ENCODE data around the gene OPTC.
A peak's percentile ranks its signal among the peaks of the same experiment; 100 is the strongest.
"Not testable (repeated sequence)": the region's sequence is repeated elsewhere in the genome, so short reads cannot be mapped to it uniquely, and the experiment has no call there.

OPTC gene

DNA sequence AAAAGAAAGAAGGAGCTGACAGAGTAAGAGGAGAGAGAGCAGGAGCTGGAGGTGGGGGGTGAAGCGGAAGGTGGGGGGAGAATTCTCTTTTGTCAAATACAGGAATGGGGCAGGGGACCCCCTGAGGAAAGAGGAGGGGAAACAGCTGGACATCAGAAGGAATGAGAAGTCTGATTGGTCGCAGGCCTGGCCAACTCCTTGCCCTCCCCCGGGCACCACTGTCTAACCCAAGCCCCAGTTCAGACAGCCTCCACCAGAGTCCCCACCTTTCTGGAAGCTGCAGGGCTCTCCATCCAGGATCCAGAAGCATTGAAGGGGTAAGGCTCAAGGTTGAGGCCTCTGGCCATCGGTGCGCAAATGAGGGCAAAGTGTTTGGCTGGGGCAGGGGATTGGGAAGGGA, at the start of gene OPTC:
Gene OPTC, plus strand, starts transcription at position 253 of the 400 bp plus-strand sequence. CDS start 1,853 bp downstream, outside the sequence.
- DNase-seq: no peak

DNA sequence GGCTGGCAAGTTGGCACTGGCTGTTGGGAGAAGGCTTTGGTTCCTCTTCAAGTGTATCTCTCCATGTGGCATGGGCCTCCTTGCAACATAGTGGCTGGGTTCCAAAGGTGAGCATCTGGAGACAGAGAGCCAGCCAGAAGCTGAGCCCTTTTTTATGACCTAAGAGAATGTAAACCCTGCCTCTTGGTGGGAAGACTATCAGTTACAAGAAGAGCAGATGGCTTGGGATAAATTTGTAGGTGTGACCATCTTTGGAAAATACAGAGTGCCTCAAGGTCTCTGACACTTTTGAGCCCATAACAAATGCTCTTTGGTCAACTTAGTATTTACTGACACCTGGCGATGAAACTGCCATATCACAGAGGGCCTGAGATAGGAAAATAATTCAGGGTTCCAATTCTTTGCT, 49.8 kb upstream of the OPTC start:
- no peak for DNase-seq

DNA sequence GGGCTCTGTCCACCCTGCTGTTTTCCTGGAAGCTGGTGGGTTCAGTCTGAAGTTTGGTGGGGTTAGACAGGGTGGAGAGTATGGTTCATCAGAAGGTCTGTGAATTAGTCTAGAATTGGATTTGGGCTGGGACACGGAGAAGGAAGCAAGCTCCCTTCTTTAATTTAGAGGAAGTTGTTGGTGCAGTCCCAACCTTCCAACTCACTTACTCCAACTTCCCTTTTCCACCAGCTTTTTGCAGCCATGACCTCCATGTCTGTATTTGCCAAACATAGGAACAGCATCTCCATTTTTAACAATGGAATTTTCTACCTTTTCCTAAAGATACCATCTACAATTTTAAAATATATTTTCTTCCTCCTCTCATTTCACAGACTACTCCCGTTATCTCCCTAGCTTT, 46.8 kb upstream of the OPTC start:
- no peak for DNase-seq

GRCh38 chr1:203447598-203447997, 46.4 kb upstream of the OPTC start:
- DNase-seq: not testable (repeated sequence)

- peak; percentile 92 for DNase-seq
These were observed 45.4 kb upstream of the OPTC start for GRCh38 chr1:203448521-203449061.

- DNase-seq: no peak
These were observed 44.0 kb upstream of the OPTC start for GRCh38 chr1:203450001-203450400.

DNA sequence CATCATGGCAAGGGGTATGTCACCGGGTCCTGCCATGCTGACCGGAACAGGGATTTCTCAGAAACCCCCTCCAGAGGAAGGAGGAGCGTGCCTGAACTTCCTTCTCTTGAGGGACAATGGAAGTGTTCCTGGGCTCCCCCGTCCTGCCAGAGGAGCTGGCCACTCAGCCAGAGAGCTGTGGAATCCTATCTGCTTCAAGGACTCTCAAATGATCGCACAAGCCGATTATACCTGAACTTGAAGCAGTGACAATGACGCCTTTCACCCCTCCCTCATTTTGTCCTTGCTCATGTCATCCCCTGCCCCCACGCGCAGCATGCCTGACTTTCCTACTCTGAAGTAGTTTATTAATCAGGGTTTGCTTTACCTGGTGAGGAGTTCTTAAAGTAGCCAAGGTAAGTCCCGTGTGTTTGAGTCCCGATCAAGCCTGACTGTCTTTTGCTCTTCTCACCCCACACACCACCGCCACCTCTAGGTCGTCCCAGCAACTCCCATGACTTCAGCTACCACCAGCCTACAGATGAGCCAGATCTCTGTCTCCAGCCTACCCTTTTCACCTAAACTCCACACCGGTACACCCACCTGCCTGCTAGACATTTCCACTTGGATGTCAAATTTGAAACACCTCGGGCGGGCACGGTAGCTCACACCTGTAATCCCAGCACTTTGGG, 43.3 kb upstream of the OPTC start:
- DNase-seq: no peak

GRCh38 chr1:203451836-203452784, 41.8 kb upstream of the OPTC start:
- DNase-seq: no peak

- DNase-seq: no peak
These were observed 40.9 kb upstream of the OPTC start for GRCh38 chr1:203453016-203453415.

GRCh38 chr1:203453616-203454015, 40.3 kb upstream of the OPTC start:
- no peak for DNase-seq

- peak; percentile 84 for DNase-seq
These were observed 38.9 kb upstream of the OPTC start for GRCh38 chr1:203454986-203455471.

DNA sequence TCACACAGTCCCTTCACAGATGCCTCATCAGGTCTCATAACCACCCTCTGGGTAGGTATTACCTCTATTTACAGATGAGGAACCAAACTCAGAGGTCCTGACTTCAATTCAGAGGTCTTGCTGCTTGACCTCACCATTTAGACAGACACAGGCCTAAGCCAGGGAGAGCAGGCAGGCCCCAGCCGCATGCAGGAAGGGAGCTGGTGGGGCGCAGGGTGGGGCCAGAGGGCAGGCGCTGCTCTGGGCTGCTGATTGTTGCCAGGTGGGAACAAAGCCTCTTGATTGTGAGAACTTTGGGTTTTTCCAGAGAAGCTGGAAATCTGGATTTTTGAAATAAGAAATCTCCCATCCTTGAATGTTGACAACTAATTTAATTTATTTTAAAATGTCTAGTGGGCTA, 38.2 kb upstream of the OPTC start:
- no peak for DNase-seq

GRCh38 chr1:203456577-203456976, 37.4 kb upstream of the OPTC start:
- no peak for DNase-seq

- no peak for DNase-seq
These were observed 35.9 kb upstream of the OPTC start for GRCh38 chr1:203458078-203458477.

GRCh38 chr1:203459671-203460201, 34.2 kb upstream of the OPTC start:
- DNase-seq: no peak

DNA sequence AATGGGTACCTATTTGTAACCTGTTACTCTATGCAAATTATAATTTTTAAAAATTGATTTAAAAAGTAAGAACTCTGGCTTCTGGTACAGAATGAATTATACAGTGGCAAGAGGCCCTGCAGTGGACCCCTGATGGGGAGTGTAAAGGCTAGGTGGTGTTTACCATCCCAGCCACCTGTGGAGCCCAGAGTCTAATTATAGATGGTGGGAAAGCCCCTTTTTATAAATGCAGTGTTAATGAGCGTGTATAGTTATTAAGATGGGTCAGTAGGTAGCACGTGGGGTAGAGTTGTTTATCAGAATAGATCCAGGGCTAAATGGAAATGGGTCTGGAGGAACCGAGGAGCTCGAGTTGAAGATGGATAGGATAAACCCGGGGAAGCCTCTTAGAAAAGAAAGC, 32.2 kb upstream of the OPTC start:
- DNase-seq: no peak

- no peak for DNase-seq
These were observed 31.8 kb upstream of the OPTC start for GRCh38 chr1:203462143-203462542.

DNA sequence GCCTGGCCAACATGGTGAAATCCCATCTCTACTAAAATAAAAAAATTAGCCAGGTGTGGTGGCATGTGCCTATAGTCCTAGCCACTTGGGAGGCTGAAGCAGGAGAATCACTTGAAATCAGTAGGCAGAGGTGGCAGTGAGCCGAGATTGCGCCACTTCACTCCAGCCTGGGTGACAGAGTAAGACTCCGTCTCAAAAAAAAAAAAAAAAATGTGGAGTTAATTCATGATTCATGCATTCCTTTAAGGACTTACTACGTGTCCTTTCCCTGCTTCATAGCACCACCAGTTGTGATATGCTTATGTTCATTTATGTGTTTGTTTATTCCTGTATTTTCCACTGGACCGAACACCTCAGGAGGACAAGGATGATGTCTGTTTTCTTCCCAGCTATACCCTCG, 31.1 kb upstream of the OPTC start:
- no peak for DNase-seq

DNA sequence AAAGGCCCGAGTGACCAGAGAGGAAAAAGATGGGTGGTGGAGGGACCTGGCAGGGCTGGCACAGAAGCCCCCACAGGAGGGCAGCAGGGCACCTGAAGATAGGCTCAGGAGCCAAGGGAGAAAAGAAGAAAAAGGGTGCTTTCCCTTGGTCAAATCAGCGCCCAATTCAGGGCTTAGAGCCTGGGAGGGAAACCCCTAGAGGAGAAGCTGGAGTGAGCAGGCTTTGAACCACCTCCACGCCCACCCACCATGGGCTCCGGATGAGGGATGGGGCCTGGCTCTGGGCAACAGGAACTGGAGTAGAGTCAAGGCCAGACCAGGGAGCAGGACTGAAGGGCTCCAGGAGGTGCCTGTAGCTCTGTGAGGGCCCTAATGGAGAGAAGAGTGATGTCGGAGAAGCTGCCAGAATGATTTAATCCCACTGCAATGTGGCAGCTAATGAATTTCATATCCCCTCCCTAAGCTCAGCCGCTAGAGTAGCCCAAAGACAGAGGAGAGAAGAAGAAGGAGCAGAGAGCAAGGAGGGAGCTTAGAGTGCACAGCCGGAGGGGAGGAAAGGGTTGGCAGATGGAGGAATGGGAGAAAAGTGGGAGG, 30.4 kb upstream of the OPTC start:
- no peak for DNase-seq

DNA sequence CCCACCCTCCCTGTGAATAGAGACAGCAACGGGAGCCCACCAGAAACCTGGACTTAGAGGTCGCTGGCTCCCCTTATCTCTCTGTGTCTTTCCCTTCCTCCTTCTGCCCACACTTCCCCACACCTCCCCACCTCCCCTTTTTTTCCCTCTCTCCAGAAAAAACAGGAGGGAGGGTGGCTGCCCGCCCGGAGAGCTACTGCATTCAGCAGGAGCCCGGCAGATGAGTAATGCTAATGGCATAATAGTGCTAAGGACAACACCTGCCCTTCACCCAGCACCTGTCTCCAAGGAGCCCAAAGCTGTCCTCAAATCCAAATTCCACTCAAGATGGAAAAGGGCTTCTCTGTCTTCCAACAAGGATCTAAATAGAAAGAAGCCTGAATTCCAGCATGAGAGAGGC, 29.7 kb upstream of the OPTC start:
- DNase-seq: peak; percentile 74

DNA sequence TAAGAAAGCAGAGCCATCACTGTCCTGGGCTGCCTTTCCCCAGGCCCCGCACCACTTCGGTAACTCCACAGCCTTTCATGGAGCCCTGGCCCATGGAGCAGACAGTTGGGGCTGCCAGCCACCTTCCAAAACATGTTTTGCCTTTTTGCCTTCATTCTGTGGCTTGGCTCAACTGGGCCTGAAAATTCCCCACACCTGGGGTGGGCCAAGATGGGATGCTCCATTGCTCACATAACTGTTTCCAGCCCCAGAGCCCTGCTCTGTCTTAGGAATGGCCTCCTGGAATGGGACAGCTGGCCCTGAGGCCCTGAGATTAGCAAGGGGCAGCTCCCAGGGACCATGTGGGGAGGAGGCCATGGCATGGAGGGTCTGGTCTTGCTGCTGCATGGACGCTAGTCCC, 29.2 kb upstream of the OPTC start:
- no peak for DNase-seq

DNA sequence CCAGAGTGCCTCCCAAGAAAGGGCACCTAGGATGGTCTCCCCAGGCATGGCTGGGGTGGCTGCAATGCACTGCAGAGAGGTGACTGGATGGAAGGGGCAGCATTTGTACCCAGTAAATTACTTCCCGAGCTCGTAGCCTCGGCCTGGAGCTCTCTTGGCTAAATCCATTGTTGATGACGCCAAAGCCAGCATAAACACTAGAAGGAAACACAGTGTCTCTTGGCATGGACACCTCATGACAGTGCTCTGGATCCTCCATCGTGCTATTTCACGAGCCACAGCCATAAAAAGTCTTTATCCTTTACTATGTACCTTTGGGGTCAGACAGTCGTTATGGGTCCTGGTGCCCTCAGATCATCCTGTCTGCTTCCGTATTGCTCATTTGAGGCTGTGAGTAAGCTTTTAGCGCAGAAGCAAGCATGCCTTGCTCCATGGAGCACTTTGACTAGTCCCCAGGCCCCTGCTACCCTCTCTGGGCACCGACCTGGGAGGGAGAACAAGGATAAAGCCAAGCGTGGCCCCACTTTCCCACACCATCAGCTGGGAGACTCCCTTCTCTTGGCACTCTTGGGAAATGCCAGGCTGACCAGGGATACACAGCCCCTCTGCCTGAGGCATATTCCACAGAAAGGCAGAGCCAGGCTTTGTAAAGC, 28.7 kb upstream of the OPTC start:
- DNase-seq: no peak

DNA sequence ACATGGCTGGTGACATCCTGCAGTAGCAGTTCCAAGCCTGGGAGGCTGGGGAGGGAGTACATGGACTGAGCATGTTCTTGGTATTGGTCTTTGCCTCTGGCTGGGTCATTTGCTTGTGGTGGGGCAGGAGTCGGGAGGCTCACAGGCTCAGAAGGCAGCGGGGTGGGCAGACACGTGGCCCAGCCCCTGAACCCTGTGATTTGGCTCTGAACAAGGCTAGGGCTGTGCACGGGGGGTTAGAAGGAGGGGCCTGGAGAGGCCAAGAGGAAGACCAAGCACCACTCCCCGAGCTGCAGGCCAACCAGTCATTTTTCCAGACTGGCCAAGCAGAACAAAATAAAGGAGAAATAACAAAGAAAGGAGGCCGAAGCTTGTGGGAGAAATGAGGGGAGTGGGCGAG, 28.0 kb upstream of the OPTC start:
- DNase-seq: peak; percentile 69

Measured in islet precursor cell (in vitro differentiated cells).